NCI-H1105 treated with DMSO at 0.1 percent for 48 hours (cell line): ENCODE measurements around the gene SGMS1.

Experiments used
- DNase-seq: peaks from one replicate; lab custom pipeline; 2025; lab: John Stamatoyannopoulos, UW

Gene SGMS1

GRCh38 chr10:50397312-50398140 is 226.2 kb downstream of the SGMS1 start:
- DNase-seq = no peak

- no peak for DNase-seq
These were observed 227.1 kb downstream of the SGMS1 start for GRCh38 chr10:50396491-50397311.

DNA sequence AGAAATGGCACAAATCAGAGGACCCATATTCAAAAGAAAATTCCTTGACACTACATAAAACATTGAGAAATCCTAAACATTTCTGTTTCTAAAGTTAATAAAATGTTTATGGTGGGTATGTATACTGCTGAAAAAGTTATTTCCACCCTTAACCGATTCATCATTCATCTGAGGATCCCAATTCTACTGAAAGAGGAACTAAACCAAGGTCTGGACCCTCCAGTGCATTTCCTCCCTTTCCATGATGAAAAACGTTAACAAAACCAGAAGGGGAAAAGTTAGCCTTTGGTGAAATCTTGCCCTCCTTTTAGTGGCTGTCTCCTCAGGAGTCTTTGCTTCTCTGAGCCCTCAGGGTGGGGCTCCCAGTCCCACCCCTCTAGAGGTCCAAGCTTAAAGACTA is 227.9 kb downstream of the SGMS1 start:
- DNase-seq = no peak

DNA sequence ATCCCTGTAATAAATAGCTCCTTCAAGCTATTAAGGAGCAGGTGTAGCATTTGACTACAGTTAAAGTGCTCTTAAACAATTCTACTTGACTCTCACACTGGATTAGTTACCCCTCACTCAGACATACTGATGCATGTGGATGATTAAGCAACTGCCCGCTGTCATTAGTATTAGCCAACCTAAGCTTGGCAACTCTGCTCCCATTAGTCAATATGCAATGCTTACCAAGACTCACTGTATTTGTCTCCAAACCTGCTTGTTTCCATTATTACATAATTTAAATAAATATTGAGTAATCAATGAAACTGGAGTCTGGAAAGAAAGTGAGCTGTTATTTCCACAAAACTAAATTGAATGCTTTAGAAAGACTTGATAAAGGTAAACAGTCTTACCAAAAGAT is 228.5 kb downstream of the SGMS1 start:
- DNase-seq = no peak

GRCh38 chr10:50394832-50395231 is 228.9 kb downstream of the SGMS1 start:
- DNase-seq = no peak

DNA sequence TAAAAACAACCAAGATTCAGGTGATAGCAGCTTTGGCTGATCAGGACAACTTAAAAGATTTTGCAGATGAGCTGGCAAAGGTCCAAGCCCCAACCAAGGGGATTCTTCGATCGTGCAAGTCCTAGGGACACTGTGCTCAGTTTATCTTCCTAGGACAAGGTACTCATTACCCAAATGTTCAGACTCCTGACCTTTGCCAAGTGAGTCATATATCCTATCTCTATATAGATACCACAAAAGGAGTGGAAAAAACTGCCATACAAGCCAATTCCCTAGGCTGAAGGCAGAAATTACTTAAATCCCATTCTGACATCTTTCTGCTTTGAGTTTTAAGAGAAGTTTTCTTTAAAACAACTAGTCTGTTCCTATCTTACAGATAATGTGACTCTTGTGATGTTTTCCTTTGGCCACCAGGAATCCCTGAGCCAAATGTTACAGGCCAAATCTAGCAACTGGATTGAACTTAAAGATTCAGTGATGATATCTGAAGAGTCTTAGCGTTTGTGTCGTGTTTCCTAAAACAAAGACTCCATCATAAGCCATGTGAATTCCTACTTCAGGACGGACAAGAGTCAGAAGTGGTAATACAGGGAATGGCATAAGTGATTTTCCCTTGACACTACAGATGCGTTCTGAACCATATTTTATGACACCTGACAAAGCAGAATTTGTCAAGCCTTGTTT is 229.8 kb downstream of the SGMS1 start:
- DNase-seq = no peak

DNA sequence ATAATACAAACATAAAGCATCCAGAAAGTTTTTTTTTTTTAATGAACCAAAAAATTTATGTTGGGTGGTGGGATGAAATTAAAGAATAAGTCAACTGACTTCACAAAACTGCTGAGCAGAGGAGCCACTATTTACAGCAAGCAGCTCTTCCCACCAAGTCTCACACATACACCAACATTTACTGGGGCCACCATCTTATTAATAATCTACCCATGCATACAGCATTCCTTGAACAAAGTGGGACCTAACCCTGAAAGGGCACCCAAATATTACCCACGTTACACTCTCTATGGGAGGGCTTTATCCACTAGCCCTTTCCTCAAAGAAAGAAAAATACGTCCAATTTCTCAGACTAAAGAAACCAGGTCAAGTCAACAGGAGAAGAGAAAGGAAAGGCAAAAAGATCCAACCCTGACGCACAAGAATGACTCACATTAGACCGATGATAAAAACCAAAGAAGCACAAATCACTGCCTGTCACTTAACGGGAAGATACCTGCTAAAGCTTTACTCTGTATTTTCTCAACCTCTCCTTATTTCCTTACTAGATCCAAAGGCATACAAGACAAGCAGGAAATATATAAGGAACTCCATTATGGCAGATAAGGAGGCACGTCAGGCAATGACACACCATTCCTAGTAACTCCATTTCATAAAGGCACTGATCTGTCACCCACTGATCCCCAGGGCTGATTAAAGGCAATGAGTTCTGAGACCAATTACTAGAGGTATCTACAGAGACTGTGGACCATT is 230.6 kb downstream of the SGMS1 start:
- no peak for DNase-seq

DNA sequence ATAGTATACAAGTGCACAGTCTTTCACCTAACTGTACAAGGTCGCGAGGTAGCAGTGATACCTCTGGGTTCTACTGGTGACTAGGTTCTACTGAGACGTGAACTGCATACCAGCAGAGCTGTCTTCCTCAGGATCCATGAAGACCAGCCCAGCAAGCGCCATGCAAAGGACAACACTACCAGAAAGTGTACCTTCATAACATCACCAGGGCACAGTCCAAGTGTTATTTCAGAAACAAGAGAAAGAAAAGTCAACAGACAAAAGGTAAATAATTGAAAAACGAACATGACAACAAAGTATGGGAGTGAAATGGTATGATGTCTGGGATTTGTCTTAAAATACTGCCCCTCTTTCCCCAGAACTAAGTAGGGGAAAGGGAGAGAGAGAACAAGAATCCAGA is 231.3 kb downstream of the SGMS1 start:
- DNase-seq = no peak

DNA sequence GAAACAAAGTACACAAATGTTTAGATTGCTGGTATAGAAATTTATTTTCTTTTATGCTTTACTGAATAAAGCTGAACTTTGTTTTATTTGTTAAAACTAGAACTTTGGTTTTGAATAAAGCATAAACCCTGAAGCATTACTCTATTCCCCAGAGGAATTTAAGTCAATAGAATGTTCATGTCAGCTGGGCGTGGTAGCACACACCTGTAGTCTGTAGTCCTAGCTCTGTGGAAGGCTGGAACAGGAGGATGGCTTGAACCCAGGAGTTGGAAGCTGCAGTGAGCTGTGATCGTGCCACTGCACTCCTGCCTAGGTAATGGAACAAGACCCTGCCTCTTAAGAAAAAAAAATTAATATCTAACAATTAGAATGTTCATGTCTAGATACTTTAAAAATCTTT is 233.5 kb downstream of the SGMS1 start:
- no peak for DNase-seq

- DNase-seq = no peak
These were observed 235.6 kb downstream of the SGMS1 start for GRCh38 chr10:50388181-50388580.

DNA sequence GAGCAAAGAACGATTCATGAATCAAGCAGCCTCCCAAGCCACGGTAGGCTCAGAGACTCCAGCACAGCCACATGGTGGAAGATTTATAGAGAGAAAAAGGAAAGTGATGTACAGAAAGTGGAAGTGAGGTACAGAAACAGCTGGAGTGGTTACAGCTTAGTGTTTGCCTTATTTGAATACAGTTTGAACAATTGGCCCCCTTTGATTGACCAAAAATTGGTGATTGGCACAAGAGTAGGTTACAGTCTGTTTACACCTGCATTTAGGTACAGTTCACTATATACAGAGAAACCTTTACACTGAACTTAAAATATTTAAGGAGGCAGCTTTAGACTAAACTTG is 236.1 kb downstream of the SGMS1 start:
- no peak for DNase-seq

GRCh38 chr10:50387007-50387731 is 236.6 kb downstream of the SGMS1 start:
- no peak for DNase-seq

- DNase-seq = no peak
These were observed 238.1 kb downstream of the SGMS1 start for GRCh38 chr10:50385624-50386023.

- no peak for DNase-seq
These were observed 238.9 kb downstream of the SGMS1 start for GRCh38 chr10:50384898-50385297.

- DNase-seq = no peak
These were observed 239.5 kb downstream of the SGMS1 start for GRCh38 chr10:50384238-50384637.

DNA sequence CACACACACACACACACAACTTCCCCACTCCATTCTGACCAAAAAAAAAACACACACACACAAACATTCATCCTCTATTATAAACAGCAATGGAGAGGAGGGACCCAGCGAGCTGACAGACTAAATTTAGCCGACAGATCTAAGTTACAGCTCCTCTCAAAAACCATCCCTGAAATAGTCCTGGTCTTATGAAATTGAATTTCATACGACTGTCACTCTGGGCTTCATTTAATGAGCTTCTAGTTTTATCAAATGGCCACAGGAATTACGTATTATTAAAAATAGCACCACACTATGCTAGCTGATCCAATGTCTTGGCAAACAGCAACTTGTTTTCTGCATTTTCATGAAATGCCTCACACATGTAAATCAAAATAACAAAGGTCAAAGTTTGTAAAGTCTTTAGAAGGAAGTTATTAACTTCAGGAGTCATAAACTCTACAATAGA is 241.2 kb downstream of the SGMS1 start:
- DNase-seq = no peak

DNA sequence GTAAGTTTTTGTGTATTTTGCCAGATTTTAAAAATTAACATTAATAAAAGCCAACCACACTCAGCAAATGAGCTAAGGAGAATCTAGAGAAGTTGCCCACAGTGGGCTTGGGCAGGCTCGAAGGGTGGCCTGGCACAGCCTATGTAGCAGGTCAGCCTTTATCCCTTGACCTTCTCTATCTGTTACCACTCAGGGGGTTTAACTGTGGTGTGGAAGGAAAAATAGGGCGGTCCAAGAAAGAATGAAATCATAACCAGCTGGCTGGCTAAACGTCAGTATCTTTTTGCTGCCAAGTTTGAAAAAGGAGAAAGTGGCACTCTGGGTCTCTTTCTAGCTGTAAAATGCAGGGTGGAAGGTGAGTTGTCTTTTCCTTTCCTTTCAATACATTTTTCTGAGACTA is 242.1 kb downstream of the SGMS1 start:
- no peak for DNase-seq

GRCh38 chr10:50379616-50380015 is 244.1 kb downstream of the SGMS1 start:
- no peak for DNase-seq

DNA sequence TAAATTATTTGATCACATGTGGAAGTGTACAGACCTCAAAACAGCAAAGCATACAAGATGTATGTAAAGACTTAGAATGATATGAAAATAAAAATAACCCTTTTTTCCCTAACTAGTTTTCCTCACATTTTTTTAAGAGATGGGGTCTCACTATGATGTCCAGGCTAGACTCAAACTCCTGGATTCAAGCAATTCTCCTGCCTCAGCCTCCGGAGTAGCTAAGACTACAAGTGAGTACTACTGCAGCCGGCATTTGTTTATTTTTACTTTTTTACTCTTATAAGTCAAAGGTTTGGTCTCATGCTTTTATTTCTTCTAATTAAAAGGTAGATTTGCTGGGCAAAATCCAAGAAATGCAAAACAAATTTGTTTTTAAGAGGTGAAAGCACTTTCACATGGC is 248.0 kb downstream of the SGMS1 start:
- DNase-seq = no peak

DNA sequence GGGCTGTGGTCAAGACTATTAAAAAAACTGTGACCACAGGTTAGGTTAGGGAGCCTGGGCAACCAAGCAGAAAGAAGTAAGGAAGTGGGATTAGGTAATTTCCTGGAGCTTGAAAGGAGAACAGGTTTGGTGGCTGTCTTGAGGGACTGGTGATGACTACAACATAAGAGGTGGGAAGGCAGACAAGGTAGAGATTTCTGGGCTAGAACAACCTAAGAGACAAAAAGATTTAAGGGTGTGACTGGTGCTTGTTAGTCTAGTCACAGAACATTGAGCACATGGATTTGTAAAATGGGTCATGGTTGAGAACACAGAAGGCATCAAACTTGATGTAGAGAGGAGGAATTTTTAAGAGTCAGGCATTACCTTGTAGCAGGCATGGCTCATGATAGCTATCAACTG is 248.7 kb downstream of the SGMS1 start:
- no peak for DNase-seq

DNA sequence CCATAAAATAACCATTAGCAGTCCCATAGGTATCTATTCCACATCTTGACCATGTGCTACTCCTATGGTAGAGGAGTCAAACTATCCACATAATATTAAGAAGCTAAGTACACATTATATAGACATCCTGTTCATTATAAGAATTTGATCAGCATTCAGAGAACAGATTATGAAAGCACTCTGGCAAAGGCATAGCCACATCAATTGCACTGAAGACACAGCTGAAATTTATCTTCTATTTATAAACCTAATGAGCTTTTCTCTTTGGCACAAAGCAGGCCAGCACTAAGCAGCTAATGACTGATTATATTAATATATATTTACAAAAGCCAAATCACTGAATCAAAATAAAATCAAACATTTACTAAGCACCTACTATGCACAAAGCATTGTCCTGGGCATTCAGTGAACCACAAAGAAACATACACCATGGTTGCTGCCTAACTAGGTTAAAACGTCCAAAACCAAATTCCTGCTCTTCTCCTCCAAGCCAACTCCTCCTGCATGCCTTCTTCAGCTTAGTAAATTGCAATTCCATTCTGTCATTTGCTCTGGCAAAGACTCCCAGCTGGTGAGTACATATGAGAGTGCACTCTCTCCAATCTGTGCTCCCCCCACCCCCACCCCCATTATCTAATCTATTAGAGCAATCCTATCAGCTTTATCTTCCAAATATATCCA is 249.8 kb downstream of the SGMS1 start:
- DNase-seq = no peak
